Peyer's patch (tissue), 4 donors: ENCODE data around the gene AFDN. TPM values are rescaled to one million over a fixed set of nuclear protein-coding genes. Genes with fewer than 3 reads are reported as not detected.
"Not testable (repeated sequence)": the region's sequence is repeated elsewhere in the genome, so short reads cannot be mapped to it uniquely, and the experiment has no call there.

ENCODE experiments used
- DNase-seq, 3 donors: peaks; one replicate each; pipeline ENCODE4 v3.0.0-alpha.2; 2017 to 2019
- H3K27ac ChIP-seq, 4 donors: fragments of 200-600 bp; sonication (generic); one replicate each; pipeline ENCODE4 v1.5.1; 2016 to 2019
- H3K27me3 ChIP-seq, 2 donors: fragments of 200-600 bp; sonication (generic); one replicate each; pipeline ENCODE4 v1.5.1; 2019
- H3K36me3 ChIP-seq, 3 donors: fragments of 200-600 bp; sonication (generic); one replicate each; pipeline ENCODE4 v1.5.1; 2016 to 2019
- H3K4me1 ChIP-seq, 4 donors: fragments of 200-600 bp; sonication (generic); one replicate each; pipeline ENCODE4 v1.5.1; 2016 to 2019
- H3K4me3 ChIP-seq, 4 donors: fragments of 200-600 bp; sonication (generic); 1 replicate in 3 of 4; 2 replicates in 1 of 4; pipeline ENCODE4 v1.5.1; 2016 to 2019; ENCODE audit warnings: mild to moderate bottlenecking in 1 of 4
- H3K9me3 ChIP-seq, 4 donors: fragments of 200-600 bp; sonication (generic); one replicate each; pipeline ENCODE4 v1.5.1; 2016 to 2019; ENCODE audit warnings: mild to moderate bottlenecking in 1 of 4
- POLR2A ChIP-seq, 2 donors: fragments of 450-650 bp; IDR thresholded peaks; one replicate each; pipeline ENCODE4 v1.5.1; 2017; ENCODE audit warnings: antibody characterized with exemption in 2 of 2, mild to moderate bottlenecking in 2 of 2, moderate library complexity in 2 of 2
- total RNA-seq, 4 donors: library from RNA; depleted of rRNA; stranded (reverse); fragments of >200 nt; gene quantifications; one replicate each; pipeline ENCODE4 v1.1.0, GENCODE V29; 2016
- TF ChIP-seq, protein P1 (sequence below), 6 experiments: fragments of 450-650 bp in 4 of 6; fragments of 200-600 bp in 2 of 6; sonication (generic) in 1 of 6; IDR thresholded peaks; one replicate each; pipeline ENCODE4 v1.5.1; 2017 to 2019; ENCODE audit warnings: antibody characterized with exemption in 6 of 6, mild to moderate bottlenecking in 3 of 6, moderate library complexity in 1 of 6

Gene AFDN
- total RNA-seq, 4 donors from 2014 or later, result 265 to 326 (median 313) TPM

DNA sequence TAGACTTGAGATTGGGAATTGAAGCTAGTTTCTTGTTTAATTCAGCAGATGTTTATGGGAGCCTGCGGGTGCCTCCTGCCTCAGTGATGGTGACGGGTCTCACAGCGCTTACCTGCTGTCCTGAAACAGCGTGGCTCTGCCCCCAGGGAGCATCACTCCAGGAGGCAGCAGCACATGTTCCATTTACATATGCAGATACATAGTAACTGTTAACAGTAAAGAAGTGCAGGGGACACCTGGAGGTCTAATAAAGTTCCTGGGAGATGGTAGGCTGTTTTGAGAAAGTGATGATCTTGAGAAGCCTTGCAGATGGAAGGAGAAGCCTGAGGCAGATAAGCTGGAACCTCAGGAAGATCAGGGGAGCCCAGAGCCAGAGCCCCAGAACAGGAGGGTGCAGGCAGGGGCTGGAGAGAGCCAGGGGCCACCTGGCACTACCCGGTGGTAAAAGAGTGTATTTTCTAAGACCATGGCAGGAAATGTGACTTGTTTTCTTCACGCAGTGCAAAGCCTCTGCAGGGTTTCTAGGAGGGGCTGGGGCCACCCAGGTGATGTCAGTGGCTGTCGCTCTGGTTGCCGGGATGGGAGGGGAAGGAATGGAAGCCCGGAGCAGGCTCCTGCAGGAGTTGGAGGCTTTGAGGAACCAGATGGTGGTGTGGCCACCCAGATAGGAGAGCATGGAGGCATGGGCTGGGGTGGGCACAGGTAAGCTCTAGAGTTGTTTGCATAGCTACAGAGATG, 146.6 kb downstream of the AFDN start:
- TF ChIP-seq, protein P1, sequence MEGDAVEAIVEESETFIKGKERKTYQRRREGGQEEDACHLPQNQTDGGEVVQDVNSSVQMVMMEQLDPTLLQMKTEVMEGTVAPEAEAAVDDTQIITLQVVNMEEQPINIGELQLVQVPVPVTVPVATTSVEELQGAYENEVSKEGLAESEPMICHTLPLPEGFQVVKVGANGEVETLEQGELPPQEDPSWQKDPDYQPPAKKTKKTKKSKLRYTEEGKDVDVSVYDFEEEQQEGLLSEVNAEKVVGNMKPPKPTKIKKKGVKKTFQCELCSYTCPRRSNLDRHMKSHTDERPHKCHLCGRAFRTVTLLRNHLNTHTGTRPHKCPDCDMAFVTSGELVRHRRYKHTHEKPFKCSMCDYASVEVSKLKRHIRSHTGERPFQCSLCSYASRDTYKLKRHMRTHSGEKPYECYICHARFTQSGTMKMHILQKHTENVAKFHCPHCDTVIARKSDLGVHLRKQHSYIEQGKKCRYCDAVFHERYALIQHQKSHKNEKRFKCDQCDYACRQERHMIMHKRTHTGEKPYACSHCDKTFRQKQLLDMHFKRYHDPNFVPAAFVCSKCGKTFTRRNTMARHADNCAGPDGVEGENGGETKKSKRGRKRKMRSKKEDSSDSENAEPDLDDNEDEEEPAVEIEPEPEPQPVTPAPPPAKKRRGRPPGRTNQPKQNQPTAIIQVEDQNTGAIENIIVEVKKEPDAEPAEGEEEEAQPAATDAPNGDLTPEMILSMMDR (IDR thresholded peaks at IDR 0.05), result no peak
- no peak for TF ChIP-seq POLR2A (IDR thresholded peaks at IDR 0.05)
- Histone ChIP-seq H3K27me3 (no peaks in the 10 kb centered on the region), H3K36me3 (peaks cover 0 to 25% (median 0%) of the 10 kb centered on the region in 3 donors), H3K27ac (no peak overlapping the region), H3K4me1 (no peaks in the 10 kb centered on the region), H3K9me3 (no peaks in the 10 kb centered on the region), H3K4me3 (no peak overlapping the region)
- DNase-seq, result no peak

DNA sequence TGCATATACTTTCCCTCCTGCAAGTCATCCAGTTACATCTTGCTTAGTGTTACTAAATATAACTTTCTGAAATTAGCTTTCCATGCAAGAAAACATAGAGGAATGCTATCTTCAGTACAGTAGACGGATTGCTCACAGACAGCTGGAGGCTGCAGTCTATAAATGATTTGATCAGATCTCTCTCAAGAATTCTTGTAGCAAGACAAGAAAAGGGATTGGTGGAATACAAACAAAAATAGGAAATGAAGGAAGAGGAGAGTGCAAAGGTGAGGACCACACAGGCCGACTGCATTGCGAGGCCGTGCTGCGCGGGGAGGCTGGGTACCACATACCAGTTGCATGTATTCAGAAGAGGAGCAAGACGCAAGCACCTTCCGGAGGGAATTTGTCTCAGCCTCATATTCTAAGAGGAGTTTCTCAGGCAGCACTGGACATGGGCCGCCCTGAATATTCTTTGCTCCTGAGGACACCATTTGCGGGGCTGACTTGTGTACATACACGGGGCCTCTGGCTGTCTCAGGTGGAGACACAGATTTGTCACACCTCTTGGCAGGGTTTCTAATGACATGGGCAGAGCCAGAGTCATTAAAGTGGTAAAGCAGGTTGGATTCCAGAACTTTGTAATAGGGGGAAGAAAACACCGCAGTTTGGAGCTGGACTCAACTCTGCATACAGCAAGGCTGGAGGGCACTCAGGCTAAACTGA, 148.1 kb downstream of the AFDN start:
- TF ChIP-seq, protein P1 (IDR thresholded peaks at IDR 0.05), result no peak
- TF ChIP-seq POLR2A (IDR thresholded peaks at IDR 0.05), result no peak
- Histone ChIP-seq H3K27ac (no peak overlapping the region), H3K9me3 (no peaks in the 10 kb centered on the region), H3K27me3 (no peaks in the 10 kb centered on the region), H3K4me3 (no peak overlapping the region), H3K4me1 (no peaks in the 10 kb centered on the region), H3K36me3 (peaks cover 0 to 11% (median 0%) of the 10 kb centered on the region in 3 donors)
- DNase-seq, result no peak

DNA sequence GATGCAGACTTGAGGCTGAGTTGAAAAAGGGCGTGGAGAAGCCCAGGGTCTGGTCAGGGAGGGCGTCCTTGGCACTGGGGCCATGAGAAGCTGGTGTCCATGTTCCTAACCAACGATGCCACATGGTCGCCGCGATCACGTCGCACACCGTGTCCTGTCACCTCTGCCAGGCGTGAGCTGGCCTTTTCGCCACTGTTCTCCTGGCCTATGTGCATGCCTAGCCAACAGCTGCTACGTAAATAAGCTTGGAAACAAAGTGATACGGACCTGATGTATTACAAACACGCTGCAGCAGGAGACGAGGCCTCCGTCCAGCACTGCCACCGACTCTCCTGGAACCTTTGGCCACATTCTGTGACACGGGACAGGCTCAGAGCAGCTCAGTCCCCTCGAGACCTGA, 148.7 kb downstream of the AFDN start:
- H3K36me3 ChIP-seq, result peaks cover 0 to 5% (median 0%) of the 10 kb centered on the region in 3 donors
- no peaks in the 10 kb centered on the region for H3K27me3 ChIP-seq
- H3K27ac ChIP-seq, result no peak overlapping the region
- no peak overlapping the region for H3K4me3 ChIP-seq
- TF ChIP-seq, protein P1 (IDR thresholded peaks at IDR 0.05), result no peak
- no peak for TF ChIP-seq POLR2A (IDR thresholded peaks at IDR 0.05)
- no peak for DNase-seq
- no peaks in the 10 kb centered on the region for H3K9me3 ChIP-seq
- H3K4me1 ChIP-seq, result no peaks in the 10 kb centered on the region

DNA sequence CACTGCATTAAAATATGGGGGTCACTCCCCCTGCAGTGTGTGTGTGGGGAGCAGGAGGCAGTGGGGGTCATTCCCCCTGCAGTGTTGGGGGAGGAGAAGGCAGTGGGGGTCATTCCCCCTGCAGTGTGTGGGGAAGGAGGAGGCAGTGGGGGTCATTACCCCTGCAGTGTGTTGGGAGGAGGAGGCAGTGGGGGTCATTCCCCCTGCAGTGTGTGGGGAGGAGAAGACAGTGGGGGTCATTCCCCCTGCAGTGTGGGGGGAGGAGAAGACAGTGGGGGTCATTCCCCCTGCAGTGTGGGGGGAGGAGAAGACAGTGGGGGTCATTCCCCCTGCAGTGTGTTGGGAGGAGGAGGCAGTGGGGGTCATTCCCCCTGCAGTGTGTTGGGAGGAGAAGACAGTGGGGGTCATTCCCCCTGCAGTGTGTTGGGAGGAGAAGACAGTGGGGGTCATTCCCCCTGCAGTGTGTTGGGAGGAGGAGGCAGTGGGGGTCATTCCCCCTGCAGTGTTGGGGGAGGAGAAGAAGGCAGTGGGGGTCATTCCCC, 149.5 kb downstream of the AFDN start:
- H3K27ac ChIP-seq, H3K4me3 ChIP-seq, H3K27me3 ChIP-seq, H3K36me3 ChIP-seq, H3K9me3 ChIP-seq, DNase-seq, H3K4me1 ChIP-seq: not testable (repeated sequence)

DNA sequence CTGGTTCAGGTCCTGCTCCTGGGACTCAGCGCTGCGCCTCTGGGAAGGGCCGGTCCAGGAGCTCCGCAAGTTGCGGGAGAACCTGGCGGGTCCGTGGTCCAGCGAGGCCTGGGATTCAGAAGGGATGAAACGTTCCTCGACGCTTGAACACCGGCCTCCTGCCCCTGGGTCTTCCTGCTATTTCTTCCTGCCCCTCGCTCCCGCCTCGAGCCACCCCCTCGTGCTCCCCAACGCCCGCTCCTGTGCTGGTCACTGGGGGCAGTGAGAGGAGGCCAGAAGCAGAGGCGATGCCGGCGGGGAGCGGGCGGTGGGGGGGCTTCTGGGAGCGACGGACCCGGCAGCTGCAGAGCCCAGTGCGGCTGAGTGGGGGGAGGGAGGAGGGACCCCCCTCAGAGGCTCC, 150.0 kb downstream of the AFDN start:
- H3K27ac ChIP-seq, result no peak overlapping the region
- TF ChIP-seq POLR2A (IDR thresholded peaks at IDR 0.05), result no peak
- TF ChIP-seq, protein P1 (IDR thresholded peaks at IDR 0.05), result no peak

More for the DNA sequence above, 150.0 kb downstream of the AFDN start:
- no peaks in the 10 kb centered on the region for H3K4me1 ChIP-seq
- H3K4me3 ChIP-seq, result no peak overlapping the region
- H3K27me3 ChIP-seq, result no peaks in the 10 kb centered on the region
- no peaks in the 10 kb centered on the region for H3K36me3 ChIP-seq
- no peak for DNase-seq
- no peaks in the 10 kb centered on the region for H3K9me3 ChIP-seq
